Stimulated activated CD4-positive, alpha-beta T cell treated with anti-CD3 and anti-CD28 coated beads, TNF-alpha, amount 100 ng/mL, for 4 hours (primary cell): ENCODE data around the gene PNLIPRP1.

Experiments
- DNase-seq, 3 experiments: peaks; one replicate each; pipeline ENCODE4 v3.0.0-alpha.2; 2020; ENCODE audit warnings: low read depth in 3 of 3

The PNLIPRP1 gene

GRCh38 chr10:116631871-116632295 is 41.1 kb downstream of the PNLIPRP1 start:
- DNase-seq, result no peak

- no peak for DNase-seq
These were observed 41.9 kb downstream of the PNLIPRP1 start for GRCh38 chr10:116632596-116633215.

- no peak for DNase-seq
These were observed 42.4 kb downstream of the PNLIPRP1 start for GRCh38 chr10:116633216-116633600.

GRCh38 chr10:116634126-116634975 is 43.6 kb downstream of the PNLIPRP1 start:
- DNase-seq, result no peak

- no peak for DNase-seq
These were observed 45.6 kb downstream of the PNLIPRP1 start for GRCh38 chr10:116636385-116636784.

- no peak for DNase-seq
These were observed 46.2 kb downstream of the PNLIPRP1 start for GRCh38 chr10:116636976-116637375.

GRCh38 chr10:116637830-116638229 is 47.1 kb downstream of the PNLIPRP1 start:
- no peak for DNase-seq

- no peak for DNase-seq
These were observed 55.7 kb downstream of the PNLIPRP1 start for GRCh38 chr10:116646502-116646901.

- no peak for DNase-seq
These were observed 58.1 kb downstream of the PNLIPRP1 start for GRCh38 chr10:116648903-116649302.

- DNase-seq, result no peak
These were observed 63.1 kb downstream of the PNLIPRP1 start for GRCh38 chr10:116653885-116654284.

GRCh38 chr10:116654816-116655215 is 64.1 kb downstream of the PNLIPRP1 start:
- no peak for DNase-seq

GRCh38 chr10:116655568-116655967 is 64.8 kb downstream of the PNLIPRP1 start:
- no peak for DNase-seq

GRCh38 chr10:116656044-116656443 is 65.3 kb downstream of the PNLIPRP1 start:
- DNase-seq, result no peak

GRCh38 chr10:116657863-116658551 is 67.2 kb downstream of the PNLIPRP1 start:
- no peak for DNase-seq
